Prostate gland (tissue), 2 donors: ENCODE data around the gene TAOK1. TPM values are rescaled to one million over a fixed set of nuclear protein-coding genes. Genes with fewer than 3 reads are reported as not detected.

Experiments used
- DNase-seq: peaks from one replicate; pipeline ENCODE4 v3.0.0-alpha.2; 2019; ENCODE audit warnings: low spot score
- H3K27ac ChIP-seq, 2 donors: fragments of 200-600 bp; sonication (generic); 2 replicates each; pipeline ENCODE4 v1.5.1; 2017 to 2019
- H3K27me3 ChIP-seq: fragments of 200-600 bp; sonication (generic); replicated peaks from 2 replicates; pipeline ENCODE4 v1.5.1; 2019; ENCODE audit not compliant: insufficient read depth
- H3K36me3 ChIP-seq, 2 donors: fragments of 200-600 bp; sonication (generic); 1 replicate in 1 of 2; 2 replicates in 1 of 2; pipeline versions ENCODE4 v1.5.1 to v1.8.1; 2017 to 2019
- H3K4me1 ChIP-seq: fragments of 200-600 bp; sonication (generic); replicated peaks from 2 replicates; pipeline ENCODE4 v1.5.1; 2019
- H3K4me3 ChIP-seq, 2 donors: fragments of 200-600 bp; sonication (generic); 2 replicates each; pipeline ENCODE4 v1.5.1; 2017 to 2019
- H3K9me3 ChIP-seq: fragments of 200-600 bp; sonication (generic); 2 replicates; pipeline ENCODE4 v1.5.1; 2017
- CTCF ChIP-seq, 4 experiments: fragments of 200-600 bp in 2 of 4; fragments of 450-650 bp in 2 of 4; sonication (generic) in 2 of 4; IDR thresholded peaks; 1 replicate in 3 of 4; 2 replicates in 1 of 4; pipeline ENCODE4 v1.5.1; 2016 to 2019; ENCODE audit warnings: antibody characterized with exemption in 4 of 4, mild to moderate bottlenecking in 2 of 4, moderate library complexity in 2 of 4
- POLR2A ChIP-seq: fragments of 450-650 bp; IDR thresholded peaks from one replicate; pipeline ENCODE4 v1.6.1; 2016; ENCODE audit warnings: antibody characterized with exemption, mild to moderate bottlenecking
- POLR2AphosphoS5 ChIP-seq: sonication (generic); formaldehyde crosslinking; IDR thresholded peaks from one replicate; pipeline ENCODE4 v1.6.1; 2017; ENCODE audit warnings: antibody characterized with exemption
- WGBS: methylation state at CpG from one replicate; pipeline ENCODE4 v1.1.5; 2018; 5-methylcytosine and 5-hydroxymethylcytosine counted together
- intact Hi-C: fragments of 100-400 bp; cut with DNase I; formaldehyde crosslinking; loops from one replicate; pipeline ENCODE4 v1.14.2; 2022
- total RNA-seq, 2 donors: library from RNA; depleted of rRNA; stranded (reverse); fragments of >200 nt; gene quantifications; one replicate each; pipeline ENCODE4 v1.1.0, GENCODE V29; 2016

TAOK1 gene
- total RNA-seq, 2 donors from 2014 or later: 27.4 to 80.5 TPM

GRCh38 chr17:29569245-29569950 is 179.2 kb downstream of the TAOK1 start:
- H3K27ac ChIP-seq: peak overlapping the region; percentile 85 to 90
- DNase-seq: no peak
- WGBS: 51% methylated on average over 14 of the region's 14 CpGs
- no peak for TF ChIP-seq POLR2A
- TF ChIP-seq POLR2AphosphoS5: no peak
- TF ChIP-seq CTCF (IDR thresholded peaks at IDR 0.05): no peak
- H3K9me3 ChIP-seq: no peaks in the 10 kb centered on the region
- H3K4me3 ChIP-seq: peak overlapping the region; percentile 61 to 62
- intact Hi-C loops: no loop called here
- H3K27me3 ChIP-seq: no peaks in the 10 kb centered on the region
- peaks cover 4% of the 10 kb centered on the region for H3K4me1 ChIP-seq
- no peaks in the 10 kb centered on the region for H3K36me3 ChIP-seq

GRCh38 chr17:29570521-29570920 is 180.4 kb downstream of the TAOK1 start:
- Histone ChIP-seq H3K27me3 (no peaks in the 10 kb centered on the region), H3K9me3 (no peaks in the 10 kb centered on the region), H3K36me3 (no peaks in the 10 kb centered on the region), H3K4me3 (no peak overlapping the region), H3K4me1 (peaks cover 4% of the 10 kb centered on the region), H3K27ac (no peak overlapping the region)
- no peak for DNase-seq
- WGBS: 74% methylated on average over 7 of the region's 7 CpGs
- TF ChIP-seq POLR2AphosphoS5 (no peak), POLR2A (no peak), CTCF (IDR thresholded peaks at IDR 0.05) (no peak)
- intact Hi-C loops: no loop called here

- WGBS: 92% methylated on average over 6 of the region's 6 CpGs
These were observed 181.3 kb downstream of the TAOK1 start for GRCh38 chr17:29571486-29571882.

GRCh38 chr17:29571883-29572681 is 181.9 kb downstream of the TAOK1 start:
- peak overlapping the region in 1 of 2 donors; percentile 24 for H3K4me3 ChIP-seq
- no peak for TF ChIP-seq CTCF (IDR thresholded peaks at IDR 0.05)
- TF ChIP-seq POLR2AphosphoS5: no peak
- no peak for TF ChIP-seq POLR2A
- H3K27me3 ChIP-seq: no peaks in the 10 kb centered on the region
- no peak overlapping the region for H3K27ac ChIP-seq
- no peaks in the 10 kb centered on the region for H3K9me3 ChIP-seq
- H3K4me1 ChIP-seq: peaks cover 4% of the 10 kb centered on the region
- intact Hi-C loops: no loop called here
- H3K36me3 ChIP-seq: peaks cover 7 to 10% of the 10 kb centered on the region in 2 donors
- 74% methylated on average over 20 of the region's 30 CpGs for WGBS
- no peak for DNase-seq

More at GRCh38 chr17:29571486-29571882, 181.3 kb downstream of the TAOK1 start:
- Histone ChIP-seq H3K27me3 (no peaks in the 10 kb centered on the region), H3K4me3 (no peak overlapping the region), H3K4me1 (peaks cover 4% of the 10 kb centered on the region), H3K27ac (no peak overlapping the region), H3K36me3 (peaks cover 5 to 7% of the 10 kb centered on the region in 2 donors), H3K9me3 (no peaks in the 10 kb centered on the region)
- DNase-seq: no peak
- intact Hi-C loops: no loop called here
- TF ChIP-seq POLR2A (no peak), POLR2AphosphoS5 (no peak), CTCF (IDR thresholded peaks at IDR 0.05) (no peak)
